Measurements from ENCODE around the gene RNU4-1. TPM values are rescaled to one million over a fixed set of nuclear protein-coding genes. Genes with fewer than 3 reads are reported as not detected.

Gene RNU4-1
- total and polyA plus RNA-seq, 2 of the 4 experiments (the other 2 are of a cell fraction) = under 0.01 TPM; not detected in 1

GRCh38 chr12:120247621-120248030 is 45.4 kb downstream of the RNU4-1 start:
- Histone ChIP-seq H3K18ac (ENCODE audit: low read depth, low read length) (no peak overlapping the region; the same call in 1 of the 2 replicates), H3K4me2 (ENCODE audit: low read depth, low read length) (peak overlapping the region; percentile 43; the same call in 1 of the 2 replicates), H4K20me1 (ENCODE audit: insufficient read depth, low read length) (peaks cover 73% of the 10 kb centered on the region), H3K56ac (ENCODE audit: extremely low read depth, insufficient read depth, low read length) (0 out of 2 replicates have a peak overlapping the region, but pooled peaks have one; percentile 20), H2BK20ac (ENCODE audit: low read depth, low read length) (peak overlapping the region; percentile 7), H3K9ac (ENCODE audit: low read depth, low read length) (no peak overlapping the region), H3K27ac (ENCODE audit: insufficient read depth, low read length) (peak overlapping the region; percentile 45; the same call in 1 of the 2 replicates), H3K4me3 (ENCODE audit: insufficient read depth, low read depth, low read length) (no peak overlapping the region), H3K4me1 (ENCODE audit: control insufficient read depth, insufficient read depth, low read length) (peaks cover 43% of the 10 kb centered on the region), H2AK5ac (ENCODE audit: low read depth, low read length) (peak overlapping the region; percentile 83; the same call in 1 of the 2 replicates), H3K14ac (replicated peaks; ENCODE audit: low read depth, low read length) (peak overlapping the region; percentile 2; the same call in 1 of the 2 replicates), H3K79me1 (ENCODE audit: low read depth in 1 of 2, low read length in 2 of 2) (peaks cover 9 to 70% of the 10 kb centered on the region in 2 experiments; a peak in 2 of 4 replicates), H2AFZ (replicated peaks; ENCODE audit: low read length, poor library complexity) (no peak overlapping the region), H3K4ac (ENCODE audit: low read depth, low read length) (peak overlapping the region; percentile 69), H4K8ac (ENCODE audit: low read depth in 2 of 2, low read length in 2 of 2) (peak overlapping the region; percentile 12 to 33; a peak in 1 of 4 replicates), H3K23ac (ENCODE audit: low read depth, low read length) (peak overlapping the region; percentile 4; the same call in 1 of the 2 replicates), H2BK5ac (ENCODE audit: low read depth, low read length, poor library complexity, severe bottlenecking) (peak overlapping the region; percentile 88), H2BK15ac (ENCODE audit: low read depth, low read length) (0 out of 3 replicates have a peak overlapping the region, but pooled peaks have one; percentile 13), H2AK9ac (replicated peaks; ENCODE audit: low read depth, low read length, poor library complexity) (no peak overlapping the region), H4K5ac (ENCODE audit: low read depth, low read length) (peak overlapping the region; percentile 24; the same call in 1 of the 2 replicates), H3K36me3 (ENCODE audit: control insufficient read depth, insufficient read depth, low read length) (peaks cover 2% of the 10 kb centered on the region; the same call in 1 of the 2 replicates), H3K9me3 (ENCODE audit: control insufficient read depth, insufficient read depth, low read length) (no peaks in the 10 kb centered on the region), H3K27me3 (ENCODE audit: control insufficient read depth, insufficient read depth, low read length) (no peaks in the 10 kb centered on the region), H3K9me1 (ENCODE audit: insufficient read depth, low read length) (peaks cover 58% of the 10 kb centered on the region), H4K91ac (ENCODE audit: insufficient read depth, low read depth, low read length) (peak overlapping the region; percentile 45), H2BK120ac (ENCODE audit: low read depth, low read length) (peak overlapping the region; percentile 1; the same call in 1 of the 2 replicates)
- ChIA-PET POLR2A (ENCODE audit: unreplicated experiment) (interaction anchor here (1.0 kb wide), 2 partner anchors 17 to 47 kb away, joined by 5 read pairs; partner anchors contain the start of gene RPLP0), CTCF (interaction anchor here (3.7 kb wide), 1 partner anchor 19 kb away, joined by 13 read pairs; no protein-coding TSS in a partner anchor)
- intact Hi-C loops (cut with micrococcal nuclease) = loop anchor here (2.0 kb wide), 1 partner anchor 13 kb away; no protein-coding TSS in a partner anchor
- TF ChIP-seq CEBPB (IDR thresholded peaks at IDR 0.05; ENCODE audit: low read depth, low read length) (0 out of 2 replicates have a peak, but pooled peaks have one; percentile 30), FOS (IDR thresholded peaks at IDR 0.05; ENCODE audit: low read depth, low read length) (peak; percentile 47), BHLHE40 (IDR thresholded peaks at IDR 0.05; ENCODE audit: low read depth, low read length) (no peak)
- in situ Hi-C loops (cut with MboI; ENCODE audit: low sequenced_read_pairs) = no loop called here
- ATAC-seq (ENCODE audit: low read depth) (peak; percentile 6; the same call in 1 of the 2 replicates), DNase-seq (peak; percentile 77)
- no TSS peak for BruUV-seq (replicated peaks)
- dilution Hi-C loops (cut with HindIII; ENCODE audit: low sequenced_read_pairs, unreplicated experiment) = no loop called here
- 51% methylated on average over 5 of the region's 6 CpGs; no CpG with 5 or more reads in 1 of the 2 experiments for WGBS, 2 experiments (ENCODE audit: extremely low coverage in 2 of 2, insufficient read length in 1 of 2)

All from IMR-90 (cell line).